Mucosa of descending colon (tissue), 3 donors: ENCODE results near the gene CACNA2D2. TPM values are rescaled to one million over a fixed set of nuclear protein-coding genes. Genes with fewer than 3 reads are reported as not detected.

ENCODE experiments used
- ATAC-seq: fragments of 200-7000 bp; cut with Tn5 transposase; one replicate; pipeline ENCODE4 v1.9.1; 2020; ENCODE audit warnings: mild to moderate bottlenecking, moderate library complexity
- DNase-seq, 3 donors: peaks; one replicate each; pipeline ENCODE4 v3.0.0-alpha.2; 2020
- H3K36me3 ChIP-seq: fragments of 200-600 bp; one replicate; pipeline ENCODE4 v1.8.0; 2021; ENCODE audit warnings: low read depth, mild to moderate bottlenecking
- H3K4me1 ChIP-seq: fragments of 200-600 bp; one replicate; pipeline ENCODE4 v1.8.0; 2021; ENCODE audit warnings: low read depth, mild to moderate bottlenecking
- H3K4me3 ChIP-seq: fragments of 200-600 bp; one replicate; pipeline ENCODE4 v1.8.0; 2021; ENCODE audit warnings: mild to moderate bottlenecking
- H3K9me3 ChIP-seq: fragments of 200-600 bp; one replicate; pipeline ENCODE4 v1.8.0; 2021; ENCODE audit warnings: mild to moderate bottlenecking
- intact Hi-C, 2 donors: fragments of 100-400 bp; cut with DNase I in 1 of 2; cut with micrococcal nuclease in 1 of 2; formaldehyde crosslinking; loops; one replicate each; pipeline versions ENCODE4 v1.11.0 to v1.11.1; 2022; cut with DNase I, micrococcal nuclease
- total RNA-seq, 3 donors: library from RNA; stranded (reverse); fragmentation: NEBNext Ultra II Directional in 2 of 3; extraction: Animal tissue kit (Norgen Biotek cat#: 25700) in 2 of 3; gene quantifications; one replicate each; pipeline versions ENCODE4 v1.2.1 to v1.2.4, GENCODE V29; 2021 to 2023
- TF ChIP-seq, protein P1 (sequence below): fragments of 200-600 bp; IDR thresholded peaks from one replicate; pipeline ENCODE4 v1.8.0; 2022; ENCODE audit warnings: antibody characterized with exemption, mild to moderate bottlenecking
- donor health status: DM: no; HTN: no; CAD: no; lungs with moderate emphysema.
- donor health status: DM: no; HTN: no; CAD: no.
- donor health status: DM: no; HTN: yes; CAD: no.

CACNA2D2 gene
- total RNA-seq, 3 donors from 2014 or later: 1.5 to 4.9 (median 3.8) TPM

DNA sequence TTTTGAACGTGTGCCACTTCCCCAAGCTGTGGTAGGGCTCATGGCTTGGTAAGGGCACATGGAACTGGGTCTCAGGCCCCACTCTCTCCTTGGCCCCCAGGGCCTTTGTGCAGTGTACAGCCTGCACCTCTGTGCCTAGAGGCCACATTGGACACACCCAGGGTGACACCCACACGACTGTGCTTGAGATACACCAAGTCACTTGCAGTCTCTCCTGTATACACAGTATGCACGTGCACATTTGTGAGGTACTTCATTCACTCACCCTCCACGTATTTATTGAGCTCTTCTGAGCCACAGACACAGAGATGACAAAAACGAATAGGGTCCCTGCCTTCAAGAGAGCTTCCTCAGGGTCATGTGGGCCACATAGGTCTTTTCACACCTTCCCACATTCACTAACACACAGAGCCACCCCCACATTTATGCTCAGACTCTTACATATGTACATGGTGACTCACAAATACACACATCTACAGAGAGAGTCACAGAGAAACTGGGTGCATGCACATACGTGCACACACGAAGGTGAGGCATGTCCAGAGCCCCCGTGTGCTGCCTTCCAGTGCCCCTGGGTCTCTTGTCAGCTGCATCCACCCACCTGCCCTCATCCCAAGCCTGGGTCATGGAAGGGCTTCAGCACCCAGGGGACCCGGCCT, 134.3 kb downstream of the CACNA2D2 start:
- TF ChIP-seq, protein P1, sequence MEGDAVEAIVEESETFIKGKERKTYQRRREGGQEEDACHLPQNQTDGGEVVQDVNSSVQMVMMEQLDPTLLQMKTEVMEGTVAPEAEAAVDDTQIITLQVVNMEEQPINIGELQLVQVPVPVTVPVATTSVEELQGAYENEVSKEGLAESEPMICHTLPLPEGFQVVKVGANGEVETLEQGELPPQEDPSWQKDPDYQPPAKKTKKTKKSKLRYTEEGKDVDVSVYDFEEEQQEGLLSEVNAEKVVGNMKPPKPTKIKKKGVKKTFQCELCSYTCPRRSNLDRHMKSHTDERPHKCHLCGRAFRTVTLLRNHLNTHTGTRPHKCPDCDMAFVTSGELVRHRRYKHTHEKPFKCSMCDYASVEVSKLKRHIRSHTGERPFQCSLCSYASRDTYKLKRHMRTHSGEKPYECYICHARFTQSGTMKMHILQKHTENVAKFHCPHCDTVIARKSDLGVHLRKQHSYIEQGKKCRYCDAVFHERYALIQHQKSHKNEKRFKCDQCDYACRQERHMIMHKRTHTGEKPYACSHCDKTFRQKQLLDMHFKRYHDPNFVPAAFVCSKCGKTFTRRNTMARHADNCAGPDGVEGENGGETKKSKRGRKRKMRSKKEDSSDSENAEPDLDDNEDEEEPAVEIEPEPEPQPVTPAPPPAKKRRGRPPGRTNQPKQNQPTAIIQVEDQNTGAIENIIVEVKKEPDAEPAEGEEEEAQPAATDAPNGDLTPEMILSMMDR: no peak
- DNase-seq (no peak), ATAC-seq (no peak)
- Histone ChIP-seq H3K4me3 (no peak overlapping the region), H3K9me3 (no peaks in the 10 kb centered on the region), H3K4me1 (peaks cover 10% of the 10 kb centered on the region), H3K36me3 (peaks cover 3% of the 10 kb centered on the region)
- intact Hi-C loops: loop anchor here in 1 of 2 donors (10.0 kb wide), 1 partner anchor 176 kb away; no protein-coding TSS in a partner anchor

DNA sequence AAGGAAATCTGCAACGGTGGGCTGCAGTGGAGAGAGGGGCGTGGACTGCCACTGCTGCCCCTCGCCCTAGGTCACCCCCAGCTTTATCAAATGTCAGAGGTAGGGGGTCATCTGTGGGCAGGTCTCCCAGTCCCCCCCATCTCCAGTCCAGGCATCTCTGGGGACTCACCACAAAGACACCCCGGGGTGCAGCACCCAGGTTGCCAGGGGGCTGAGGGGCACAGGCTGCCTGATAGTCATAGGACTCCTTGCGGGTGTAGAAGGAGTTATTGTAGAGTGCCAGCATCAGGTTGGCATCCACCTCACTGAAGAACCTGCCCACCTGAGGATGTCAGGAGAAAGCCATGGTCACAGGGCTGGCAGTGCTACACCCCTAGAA, 137.6 kb downstream of the CACNA2D2 start:
- H3K4me3 ChIP-seq: no peak overlapping the region
- peaks cover 8% of the 10 kb centered on the region for H3K4me1 ChIP-seq
- H3K36me3 ChIP-seq: peaks cover 3% of the 10 kb centered on the region
- H3K9me3 ChIP-seq: no peaks in the 10 kb centered on the region
- no peak for DNase-seq
- intact Hi-C loops: loop anchor here in 1 of 2 donors (10.0 kb wide), 1 partner anchor 179 kb away; no protein-coding TSS in a partner anchor
- TF ChIP-seq, protein P1: no peak
- no peak for ATAC-seq

DNA sequence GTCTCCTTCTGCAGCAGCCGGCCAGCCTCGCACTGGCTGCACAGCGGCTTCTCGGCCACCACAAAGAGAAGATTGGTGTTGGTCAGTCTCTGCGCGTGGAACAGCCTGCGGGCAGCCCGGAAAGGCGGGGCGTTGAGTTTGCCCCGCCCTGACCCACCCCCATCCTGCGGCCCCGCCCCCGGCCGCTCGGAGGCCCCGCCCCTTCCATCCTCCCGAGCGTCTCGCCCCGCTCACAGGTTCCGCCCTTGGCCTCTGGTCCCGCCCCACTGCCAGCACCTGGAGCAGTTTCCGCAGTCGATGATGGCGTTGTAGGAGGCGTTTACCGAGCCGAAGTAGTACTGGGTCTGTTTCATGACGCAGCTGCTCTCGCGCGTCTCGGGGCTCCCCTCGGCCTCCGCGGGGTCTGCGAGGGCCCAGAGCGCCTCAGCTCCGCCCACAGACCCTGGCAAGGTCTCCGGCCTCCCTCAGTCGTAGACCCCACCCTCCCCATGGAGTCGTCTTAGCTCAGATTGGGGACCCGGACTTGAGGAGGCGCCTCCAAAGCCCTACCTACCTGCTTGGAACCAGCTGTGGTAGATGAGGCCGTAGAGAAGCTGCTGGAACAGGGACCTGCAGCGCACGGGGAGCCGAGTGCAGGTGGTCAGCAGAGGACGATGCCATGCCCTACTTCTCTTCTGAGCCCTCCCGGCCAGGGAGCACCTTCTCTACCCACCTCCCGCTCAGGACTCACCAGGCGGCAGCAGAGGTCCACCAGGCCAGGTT, 138.2 kb downstream of the CACNA2D2 start:
- peak; percentile 97 for ATAC-seq
- Histone ChIP-seq H3K36me3 (peaks cover 3% of the 10 kb centered on the region), H3K4me1 (peaks cover 8% of the 10 kb centered on the region), H3K9me3 (no peaks in the 10 kb centered on the region), H3K4me3 (peak overlapping the region; percentile 20)
- intact Hi-C loops: loop anchor here in 1 of 2 donors (10.0 kb wide), 1 partner anchor 180 kb away; no protein-coding TSS in a partner anchor
- TF ChIP-seq, protein P1: no peak
- peak; percentile 96 to 97 (median 96) for DNase-seq

DNA sequence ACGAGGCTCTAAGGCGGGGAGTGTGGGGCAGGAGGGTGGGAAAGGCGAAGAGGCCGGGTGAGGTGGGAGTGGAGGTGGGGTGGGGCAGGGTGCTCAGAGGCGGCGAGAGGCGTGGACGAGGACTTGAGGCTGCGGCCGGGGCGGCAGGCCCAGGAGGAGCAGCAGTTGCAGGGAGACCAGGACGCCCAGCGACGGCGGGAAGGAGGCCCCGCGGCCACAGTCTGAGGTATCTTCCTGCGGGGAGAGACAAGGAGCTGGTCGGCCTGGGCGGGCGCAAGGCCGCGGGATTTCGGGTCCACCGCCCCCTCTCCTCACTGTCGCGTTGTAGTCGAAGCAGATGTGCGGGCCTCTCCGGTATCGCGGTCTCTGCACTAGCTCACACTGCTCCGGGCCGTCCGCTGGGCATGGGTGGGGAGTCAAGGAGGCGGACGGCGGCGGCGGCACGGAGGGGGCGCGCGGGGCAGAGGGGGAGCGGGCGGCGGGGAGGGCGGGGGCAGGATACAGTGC, 138.8 kb downstream of the CACNA2D2 start:
- DNase-seq: peak in 2 of 3 donors; percentile 67 to 79
- H3K4me3 ChIP-seq: peak overlapping the region; percentile 20
- intact Hi-C loops: loop anchor here in 1 of 2 donors (10.0 kb wide), 1 partner anchor 180 kb away; no protein-coding TSS in a partner anchor
- H3K36me3 ChIP-seq: peaks cover 3% of the 10 kb centered on the region
- TF ChIP-seq, protein P1: no peak
- peaks cover 8% of the 10 kb centered on the region for H3K4me1 ChIP-seq
- H3K9me3 ChIP-seq: no peaks in the 10 kb centered on the region
- peak; percentile 31 for ATAC-seq

- ATAC-seq (no peak), DNase-seq (peak in 1 of 3 donors; percentile 51)
- Histone ChIP-seq H3K9me3 (no peaks in the 10 kb centered on the region), H3K4me1 (peaks cover 34% of the 10 kb centered on the region), H3K4me3 (no peak overlapping the region), H3K36me3 (no peaks in the 10 kb centered on the region)
- TF ChIP-seq, protein P1: no peak
- intact Hi-C loops: loop anchor here in 1 of 2 donors (10.0 kb wide), 1 partner anchor 185 kb away; no protein-coding TSS in a partner anchor
Measured at GRCh38 chr3:50359760-50360110, 143.7 kb downstream of the CACNA2D2 start.
